Skin of body (tissue), 2 donors: ENCODE results near the gene MTX2. TPM values are rescaled to one million over a fixed set of nuclear protein-coding genes. Genes with fewer than 3 reads are reported as not detected.

ENCODE experiments used
- DNase-seq: peaks from one replicate; lab custom pipeline; 2025; lab: John Stamatoyannopoulos, UW
- total RNA-seq: library from RNA; depleted of rRNA; stranded (reverse); fragments of >200 nt; gene quantifications from one replicate; pipeline ENCODE4 v1.2.3, GENCODE V29; 2014

MTX2 gene
- total RNA-seq = 24.3 TPM

- DNase-seq = peak; percentile 66
Measured at GRCh38 chr2:176269319-176270099, at the start of gene MTX2. MTX2 (plus strand) TSS chr2:176269442; CDS start chr2:176269630, 188 bp downstream.

GRCh38 chr2:176227874-176228273 lies 41.4 kb upstream of the MTX2 start:
- no peak for DNase-seq

- DNase-seq = no peak
Measured at GRCh38 chr2:176234156-176234555, 35.1 kb upstream of the MTX2 start.

GRCh38 chr2:176234940-176235339 lies 34.3 kb upstream of the MTX2 start:
- DNase-seq = no peak

GRCh38 chr2:176237456-176237855 lies 31.8 kb upstream of the MTX2 start:
- DNase-seq = no peak

GRCh38 chr2:176239031-176239430 lies 30.2 kb upstream of the MTX2 start:
- DNase-seq = no peak

- no peak for DNase-seq
Measured at GRCh38 chr2:176240301-176240700, 28.9 kb upstream of the MTX2 start.

- no peak for DNase-seq
Measured at GRCh38 chr2:176242276-176242675, 27.0 kb upstream of the MTX2 start.

- DNase-seq = no peak
Measured at GRCh38 chr2:176246331-176246730, 22.9 kb upstream of the MTX2 start.

GRCh38 chr2:176247859-176248258 lies 21.4 kb upstream of the MTX2 start:
- DNase-seq = no peak

- no peak for DNase-seq
Measured at GRCh38 chr2:176251928-176252327, 17.3 kb upstream of the MTX2 start.

GRCh38 chr2:176260689-176261088 lies 8.6 kb upstream of the MTX2 start:
- DNase-seq = no peak

- DNase-seq = no peak
Measured at GRCh38 chr2:176261136-176261535, 8.1 kb upstream of the MTX2 start.

GRCh38 chr2:176268976-176269318 lies 295 bp upstream of the MTX2 start:
- DNase-seq = no peak

- no peak for DNase-seq
Measured at GRCh38 chr2:176270100-176270750, 983 bp downstream of the MTX2 start.

- DNase-seq = no peak
Measured at GRCh38 chr2:176272870-176273459, 3.7 kb downstream of the MTX2 start.

GRCh38 chr2:176278927-176279326 lies 9.7 kb downstream of the MTX2 start:
- no peak for DNase-seq

GRCh38 chr2:176280156-176280555 lies 10.9 kb downstream of the MTX2 start:
- no peak for DNase-seq

GRCh38 chr2:176280867-176281658 lies 11.8 kb downstream of the MTX2 start:
- DNase-seq = no peak

- DNase-seq = no peak
Measured at GRCh38 chr2:176283291-176284068, 14.2 kb downstream of the MTX2 start.

GRCh38 chr2:176284461-176285049 lies 15.3 kb downstream of the MTX2 start:
- no peak for DNase-seq
